ENCODE results near the gene FAM221B.

FAM221B gene

DNA sequence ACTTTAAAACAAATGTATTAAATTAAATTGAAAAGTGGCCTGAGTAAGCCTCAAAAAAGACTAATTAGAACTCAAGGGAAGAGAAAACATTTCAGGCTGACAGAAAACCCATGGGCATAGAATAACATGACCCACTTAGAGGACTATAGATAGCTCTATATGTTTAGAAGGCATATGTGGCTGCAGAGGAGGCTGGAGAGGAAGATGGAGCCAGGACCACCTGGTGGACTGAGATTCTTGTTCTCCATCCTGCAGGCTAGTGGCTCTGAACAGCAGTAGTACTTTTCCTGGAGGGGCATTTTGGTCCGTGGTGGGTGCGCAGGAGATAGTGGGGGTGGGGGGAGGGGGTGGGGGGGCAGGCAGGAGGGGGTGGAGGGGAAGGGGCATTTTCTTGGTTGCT lies 47.5 kb downstream of the FAM221B start:
- TF ChIP-seq, protein P1, sequence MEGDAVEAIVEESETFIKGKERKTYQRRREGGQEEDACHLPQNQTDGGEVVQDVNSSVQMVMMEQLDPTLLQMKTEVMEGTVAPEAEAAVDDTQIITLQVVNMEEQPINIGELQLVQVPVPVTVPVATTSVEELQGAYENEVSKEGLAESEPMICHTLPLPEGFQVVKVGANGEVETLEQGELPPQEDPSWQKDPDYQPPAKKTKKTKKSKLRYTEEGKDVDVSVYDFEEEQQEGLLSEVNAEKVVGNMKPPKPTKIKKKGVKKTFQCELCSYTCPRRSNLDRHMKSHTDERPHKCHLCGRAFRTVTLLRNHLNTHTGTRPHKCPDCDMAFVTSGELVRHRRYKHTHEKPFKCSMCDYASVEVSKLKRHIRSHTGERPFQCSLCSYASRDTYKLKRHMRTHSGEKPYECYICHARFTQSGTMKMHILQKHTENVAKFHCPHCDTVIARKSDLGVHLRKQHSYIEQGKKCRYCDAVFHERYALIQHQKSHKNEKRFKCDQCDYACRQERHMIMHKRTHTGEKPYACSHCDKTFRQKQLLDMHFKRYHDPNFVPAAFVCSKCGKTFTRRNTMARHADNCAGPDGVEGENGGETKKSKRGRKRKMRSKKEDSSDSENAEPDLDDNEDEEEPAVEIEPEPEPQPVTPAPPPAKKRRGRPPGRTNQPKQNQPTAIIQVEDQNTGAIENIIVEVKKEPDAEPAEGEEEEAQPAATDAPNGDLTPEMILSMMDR (IDR thresholded peaks at IDR 0.05; ENCODE audit: borderline replicate concordance, insufficient read depth, low read depth, low read length): no peak
- H3K4me3 ChIP-seq (ENCODE audit: low read depth, low read length): no peak overlapping the region

DNA sequence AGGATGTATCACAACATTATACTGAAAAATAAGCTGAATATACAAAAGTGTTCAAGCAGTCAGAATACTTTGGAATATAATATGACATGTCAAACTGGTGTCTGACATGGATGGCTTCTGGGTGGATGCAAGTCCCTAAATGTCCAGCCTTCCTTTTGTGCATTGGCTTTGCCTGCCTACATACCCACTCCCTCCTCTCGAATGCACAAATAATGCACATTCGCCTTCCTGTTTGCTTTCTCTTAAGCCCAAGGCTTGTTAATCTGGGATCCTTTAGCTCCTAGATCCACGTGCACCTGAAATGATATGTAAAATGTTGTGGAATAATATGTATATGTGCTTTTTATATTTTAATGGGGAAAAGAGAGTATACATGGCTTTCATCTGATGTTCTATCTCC lies 50.0 kb downstream of the FAM221B start:
- no peak overlapping the region for H3K4me3 ChIP-seq (ENCODE audit: low read depth, low read length)
- TF ChIP-seq, protein P1 (IDR thresholded peaks at IDR 0.05; ENCODE audit: borderline replicate concordance, insufficient read depth, low read depth, low read length): no peak

DNA sequence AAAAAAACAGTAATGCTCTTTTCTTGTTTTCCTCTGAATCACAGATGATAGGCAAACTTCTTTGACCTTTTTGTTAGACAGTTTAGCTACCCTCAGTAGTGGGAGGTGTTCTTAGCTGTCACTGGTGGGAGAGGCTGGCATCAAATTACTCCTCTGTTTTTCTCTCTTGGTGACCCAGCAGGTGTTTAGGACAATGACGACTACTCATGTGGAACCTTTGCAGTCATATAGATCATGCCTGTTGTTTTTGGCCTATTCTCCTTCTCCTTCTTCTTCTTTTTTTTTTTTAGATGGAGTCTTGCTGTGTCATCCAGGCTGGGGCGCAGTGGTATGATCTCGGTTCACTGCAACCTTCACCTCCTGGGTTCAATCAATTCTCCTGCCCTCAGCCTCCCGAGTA lies 52.5 kb downstream of the FAM221B start:
- TF ChIP-seq, protein P1 (IDR thresholded peaks at IDR 0.05; ENCODE audit: borderline replicate concordance, insufficient read depth, low read depth, low read length): no peak

DNA sequence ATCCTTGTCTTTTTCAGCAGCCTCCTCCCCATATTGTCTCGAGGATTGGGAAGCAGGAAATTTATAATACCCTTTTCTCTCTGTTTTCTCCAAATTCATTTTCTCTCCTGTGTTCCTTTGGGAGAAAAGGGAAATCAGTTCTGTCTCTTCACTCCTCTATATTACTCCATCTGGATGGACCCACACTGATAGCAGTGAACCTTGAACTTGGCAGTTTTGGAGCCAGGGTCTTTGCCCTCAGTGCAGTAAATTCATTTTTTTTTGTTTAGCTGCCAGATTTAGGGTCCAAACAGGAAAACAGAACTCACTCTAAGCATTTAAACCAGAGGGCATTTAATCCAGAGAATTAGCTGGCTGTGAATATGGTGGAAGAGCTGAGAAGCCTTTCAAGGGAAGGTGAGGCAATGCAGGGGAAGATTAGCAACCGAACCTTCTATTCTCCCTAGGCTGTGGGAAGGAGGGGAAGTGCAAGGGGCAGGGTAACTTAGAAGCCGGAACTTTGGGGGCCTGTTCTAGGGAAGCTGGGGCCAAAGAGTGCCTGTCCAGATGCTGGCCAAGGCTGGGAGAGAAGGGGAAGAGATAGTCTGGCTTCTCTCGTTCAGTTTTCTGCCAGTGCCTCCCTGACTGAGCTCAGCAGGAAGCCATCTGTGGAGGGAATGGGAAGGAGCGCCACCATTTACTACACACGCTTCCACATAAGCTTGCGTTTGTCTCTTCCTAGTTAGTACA lies 53.5 kb downstream of the FAM221B start:
- H3K4me3 ChIP-seq (ENCODE audit: low read depth, low read length): no peak overlapping the region

More for the DNA sequence above, 52.5 kb downstream of the FAM221B start:
- H3K4me3 ChIP-seq (ENCODE audit: low read depth, low read length): no peak overlapping the region

DNA sequence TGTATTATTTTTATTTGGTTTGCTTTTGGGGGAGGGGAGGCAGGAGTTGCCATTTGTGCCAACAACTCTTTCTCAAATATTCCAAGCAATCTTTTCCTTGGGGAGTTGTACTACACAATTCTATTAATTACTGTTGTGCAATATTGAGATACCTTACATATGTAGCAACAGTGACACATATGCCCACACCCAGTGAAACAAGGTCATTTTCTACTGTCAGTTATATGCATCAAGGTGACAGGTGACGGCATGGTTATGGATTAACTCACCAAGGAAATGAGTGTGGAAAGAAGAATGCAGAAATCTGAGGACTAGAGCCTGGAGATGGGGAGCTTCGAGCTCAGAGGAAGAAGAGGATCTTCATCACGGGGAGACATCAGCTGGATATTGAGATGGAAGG lies 56.6 kb downstream of the FAM221B start:
- TF ChIP-seq, protein P1 (IDR thresholded peaks at IDR 0.05; ENCODE audit: borderline replicate concordance, insufficient read depth, low read depth, low read length): no peak

More for the DNA sequence above, 53.5 kb downstream of the FAM221B start:
- TF ChIP-seq, protein P1 (IDR thresholded peaks at IDR 0.05; ENCODE audit: borderline replicate concordance, insufficient read depth, low read depth, low read length): no peak

DNA sequence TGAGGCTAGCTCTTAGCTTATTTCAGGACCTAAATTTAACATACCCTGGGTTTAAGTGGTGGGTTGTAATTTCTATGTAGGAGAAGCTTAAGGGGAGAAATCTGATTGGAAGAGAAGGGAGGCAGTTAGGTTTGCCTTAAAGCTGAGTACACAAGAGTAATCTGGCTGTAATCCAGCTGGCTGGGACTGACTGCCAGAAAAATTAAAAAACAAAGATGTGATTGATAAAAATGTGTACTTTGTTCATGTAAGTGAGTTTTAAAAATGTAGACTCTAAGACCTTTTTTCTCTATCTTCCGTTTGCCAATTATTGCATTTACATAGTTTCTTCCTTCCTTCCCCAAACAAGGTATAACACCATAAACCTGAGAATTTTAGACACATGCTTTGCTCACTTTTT lies 57.0 kb downstream of the FAM221B start:
- H3K4me3 ChIP-seq (ENCODE audit: low read depth, low read length): no peak overlapping the region
- TF ChIP-seq, protein P1 (IDR thresholded peaks at IDR 0.05; ENCODE audit: borderline replicate concordance, insufficient read depth, low read depth, low read length): no peak

More for the DNA sequence above, 56.6 kb downstream of the FAM221B start:
- no peak overlapping the region for H3K4me3 ChIP-seq (ENCODE audit: low read depth, low read length)

DNA sequence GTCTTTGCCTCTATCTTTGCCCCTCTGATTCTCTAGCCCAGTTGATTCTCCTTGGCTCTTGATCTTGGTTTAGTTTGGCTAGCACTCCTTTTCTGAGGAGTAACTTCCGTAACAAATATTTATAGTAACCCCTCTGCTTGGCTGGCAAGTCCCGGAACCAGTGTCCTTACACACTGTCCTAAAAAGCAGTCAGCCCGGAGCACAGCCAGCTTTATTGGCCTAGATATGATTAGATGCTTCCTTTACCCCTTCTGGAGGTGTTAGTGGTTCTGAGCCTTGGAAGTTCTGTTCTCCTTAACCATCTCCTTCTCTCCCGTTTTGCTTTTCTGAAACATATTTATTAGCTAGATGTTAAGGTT lies 57.5 kb downstream of the FAM221B start:
- TF ChIP-seq, protein P1 (IDR thresholded peaks at IDR 0.05; ENCODE audit: borderline replicate concordance, insufficient read depth, low read depth, low read length): no peak
- no peak overlapping the region for H3K4me3 ChIP-seq (ENCODE audit: low read depth, low read length)

Measured in GM12875 (cell line).